ENCODE measurements around the gene EME2.

The EME2 gene

DNA sequence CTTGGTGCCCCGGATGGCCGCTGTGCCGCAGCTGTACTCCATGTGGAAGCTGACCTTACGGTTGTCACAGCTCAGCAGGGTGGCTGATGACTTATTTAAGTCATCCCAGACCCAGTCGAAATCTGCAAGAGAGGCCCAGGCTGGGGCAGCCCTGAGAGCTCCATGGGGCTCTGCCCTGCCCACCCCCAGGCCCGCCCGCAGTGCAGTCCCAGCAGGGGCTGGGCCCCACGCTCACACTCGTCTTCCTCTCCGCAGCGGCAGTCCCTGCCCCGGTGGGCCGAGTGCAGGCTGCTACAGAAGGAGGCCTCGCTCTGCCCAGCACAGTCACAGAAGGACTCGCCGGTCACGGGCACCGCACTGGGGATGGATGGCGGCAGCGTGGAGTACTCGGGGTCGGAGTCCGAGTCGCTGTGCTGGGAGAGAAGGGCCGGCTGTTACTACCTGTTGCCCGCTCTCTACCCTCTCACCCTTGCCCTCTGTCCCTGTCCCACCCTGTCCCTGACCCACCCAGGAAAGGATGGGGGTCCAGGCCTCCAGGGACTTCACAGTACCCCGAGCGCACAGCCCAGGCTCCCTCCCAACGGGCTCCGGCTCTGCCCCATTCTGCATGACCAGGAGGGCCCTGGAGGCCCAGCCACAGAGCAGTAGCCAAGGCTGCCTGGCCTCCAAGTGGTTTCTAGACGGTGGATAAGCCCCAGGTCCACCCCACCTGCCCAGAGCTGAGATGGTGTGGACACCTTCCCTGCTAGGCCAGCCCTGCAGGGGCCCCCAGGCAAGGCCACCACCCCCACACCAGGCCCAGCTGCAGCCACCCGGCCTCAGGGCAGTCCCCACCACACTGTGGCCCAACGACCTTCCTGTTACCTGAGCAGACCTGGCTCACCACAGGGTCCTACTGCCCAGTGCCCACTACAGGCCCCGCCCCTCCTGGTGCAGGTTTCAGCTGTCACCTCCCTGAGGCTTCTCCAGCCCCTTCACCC is 5.9 kb downstream of the EME2 start:
- DNase-seq = no peak

DNA sequence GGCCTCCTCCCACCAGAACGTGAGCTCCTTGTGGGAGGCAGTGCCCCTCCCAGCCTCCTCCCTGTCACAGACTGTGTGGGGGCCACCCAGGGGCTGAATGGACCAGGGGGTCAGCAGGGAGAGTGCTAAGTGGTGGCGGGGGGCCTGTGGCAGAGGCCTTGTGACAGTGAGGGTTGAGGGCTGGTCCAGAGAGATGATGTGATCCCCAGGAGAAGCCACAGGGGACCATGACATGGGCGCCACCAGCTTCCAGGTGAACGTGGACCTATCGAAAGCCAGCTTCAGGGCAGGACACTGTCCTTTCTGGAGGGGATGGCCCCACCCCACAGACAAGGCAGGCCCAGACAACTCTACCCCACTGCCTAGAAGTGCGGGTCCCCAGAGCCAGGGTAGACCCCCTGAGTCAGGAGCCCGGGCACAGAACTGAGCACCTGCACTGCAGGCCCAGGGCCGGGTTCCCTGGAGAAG is 6.7 kb downstream of the EME2 start:
- DNase-seq = no peak

DNA sequence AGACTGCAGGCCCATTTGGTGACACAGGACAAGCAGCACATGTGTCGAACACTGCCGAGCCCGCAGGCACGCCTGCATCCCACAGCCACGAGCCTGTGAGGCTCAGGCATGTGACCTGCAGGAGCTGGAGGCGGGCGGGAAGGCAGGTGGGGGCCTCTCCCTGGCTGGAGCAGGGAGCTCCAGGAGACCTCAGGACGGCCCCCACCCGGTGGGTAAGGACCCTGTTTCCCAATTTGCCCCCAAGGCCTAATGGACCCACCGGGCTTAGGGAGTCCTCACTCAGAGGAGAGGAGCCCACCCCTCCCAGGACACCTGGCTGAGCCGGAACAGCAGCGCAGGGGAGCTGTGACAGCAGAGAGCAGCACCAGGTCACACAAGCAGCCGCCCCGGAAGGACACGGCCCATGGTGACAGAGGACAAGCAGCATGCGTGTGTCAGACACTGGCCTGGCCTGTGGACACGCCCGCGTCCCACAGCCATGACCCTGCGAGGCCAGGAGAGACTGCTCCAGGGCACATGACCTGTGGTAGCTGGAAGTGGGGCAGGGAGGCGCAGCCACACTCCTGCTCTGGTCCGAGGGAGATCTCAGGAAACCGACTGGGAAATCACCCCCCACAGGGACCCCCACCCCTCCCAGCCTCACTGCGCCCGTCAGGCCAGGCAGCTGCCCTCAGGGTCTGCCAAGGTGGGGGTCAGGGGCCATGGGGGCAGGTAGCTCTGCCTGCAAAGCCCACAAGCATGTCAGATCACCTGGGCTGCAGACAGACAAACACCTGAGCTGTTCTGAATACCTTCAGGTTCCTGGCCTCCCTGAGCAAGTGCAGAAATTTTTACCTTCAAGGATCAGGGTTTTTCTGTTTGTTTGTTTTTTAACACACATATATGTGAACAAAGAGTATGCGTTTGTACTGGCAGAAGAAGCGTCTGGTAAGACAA is 7.4 kb downstream of the EME2 start:
- DNase-seq = no peak

DNA sequence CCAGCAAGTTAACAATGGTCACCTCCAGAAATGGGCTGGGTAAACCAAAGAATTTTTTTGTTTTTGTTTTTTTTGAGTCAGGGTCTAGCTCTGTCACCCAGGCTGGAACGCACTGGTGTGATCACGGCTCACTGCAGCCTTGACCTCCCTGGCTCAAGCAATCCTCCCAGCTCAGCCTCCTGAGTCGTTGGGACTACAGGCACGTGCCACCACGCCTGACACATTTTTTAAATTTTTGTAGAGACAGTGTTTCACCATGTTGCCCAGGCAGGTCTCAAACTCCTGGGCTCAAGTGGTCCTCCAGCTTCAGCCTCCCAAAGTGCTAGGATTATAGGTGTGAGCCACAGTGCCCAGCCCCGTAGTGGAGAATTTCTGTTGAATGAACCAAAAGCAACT is 8.1 kb downstream of the EME2 start:
- no peak for DNase-seq

DNA sequence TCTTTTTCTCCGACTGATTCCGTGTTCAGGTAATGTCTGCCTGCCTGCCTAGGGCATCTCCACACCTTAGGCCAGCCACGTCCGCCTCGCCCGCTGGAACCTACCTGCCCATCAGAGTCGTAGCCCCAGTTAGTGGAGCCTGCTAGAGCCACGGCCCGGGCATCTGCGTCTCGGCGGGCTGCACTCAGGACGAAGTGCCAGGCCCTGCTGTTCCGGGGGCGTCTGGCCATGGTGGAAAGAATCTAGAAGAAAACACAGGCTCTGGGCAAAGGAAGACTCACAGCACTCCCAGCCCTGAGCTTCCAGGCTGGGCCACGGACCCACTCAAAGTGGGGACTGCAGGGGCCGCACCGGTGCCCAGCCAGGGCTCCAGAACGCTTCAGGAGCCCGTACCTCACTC is 8.6 kb downstream of the EME2 start:
- DNase-seq = no peak

DNA sequence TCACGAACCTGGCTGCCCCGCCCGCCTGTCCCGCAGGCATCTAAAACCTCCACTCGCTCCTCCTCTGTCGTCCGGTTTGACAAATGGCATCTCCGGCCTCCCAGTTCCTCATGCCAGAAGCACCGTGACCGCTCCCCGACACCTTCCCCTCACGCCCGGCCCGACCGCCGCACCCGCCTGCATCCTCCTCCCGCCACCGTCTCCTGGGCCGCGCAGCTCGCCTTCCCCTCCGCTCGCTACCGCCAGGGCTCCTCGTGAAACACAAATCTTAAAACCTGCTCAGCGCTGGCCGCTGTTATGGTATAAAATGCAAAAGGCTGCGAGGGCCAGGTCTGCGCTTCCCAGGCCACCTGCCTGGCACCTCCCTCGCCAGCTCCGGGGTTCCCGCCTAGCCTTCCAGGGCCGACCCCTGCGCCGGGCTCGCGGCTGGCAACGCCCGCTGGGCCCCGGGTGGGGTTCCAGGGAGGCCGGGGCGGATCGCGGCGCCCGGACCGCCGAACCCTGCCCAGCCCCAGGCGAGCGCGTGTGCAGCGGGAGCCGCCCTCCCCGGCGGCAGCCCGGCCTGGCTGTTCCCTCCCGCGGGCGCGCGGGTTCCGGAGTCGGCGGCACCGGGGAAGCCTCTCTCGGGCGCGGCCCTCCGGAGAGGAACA is 9.3 kb downstream of the EME2 start:
- no peak for DNase-seq

DNA sequence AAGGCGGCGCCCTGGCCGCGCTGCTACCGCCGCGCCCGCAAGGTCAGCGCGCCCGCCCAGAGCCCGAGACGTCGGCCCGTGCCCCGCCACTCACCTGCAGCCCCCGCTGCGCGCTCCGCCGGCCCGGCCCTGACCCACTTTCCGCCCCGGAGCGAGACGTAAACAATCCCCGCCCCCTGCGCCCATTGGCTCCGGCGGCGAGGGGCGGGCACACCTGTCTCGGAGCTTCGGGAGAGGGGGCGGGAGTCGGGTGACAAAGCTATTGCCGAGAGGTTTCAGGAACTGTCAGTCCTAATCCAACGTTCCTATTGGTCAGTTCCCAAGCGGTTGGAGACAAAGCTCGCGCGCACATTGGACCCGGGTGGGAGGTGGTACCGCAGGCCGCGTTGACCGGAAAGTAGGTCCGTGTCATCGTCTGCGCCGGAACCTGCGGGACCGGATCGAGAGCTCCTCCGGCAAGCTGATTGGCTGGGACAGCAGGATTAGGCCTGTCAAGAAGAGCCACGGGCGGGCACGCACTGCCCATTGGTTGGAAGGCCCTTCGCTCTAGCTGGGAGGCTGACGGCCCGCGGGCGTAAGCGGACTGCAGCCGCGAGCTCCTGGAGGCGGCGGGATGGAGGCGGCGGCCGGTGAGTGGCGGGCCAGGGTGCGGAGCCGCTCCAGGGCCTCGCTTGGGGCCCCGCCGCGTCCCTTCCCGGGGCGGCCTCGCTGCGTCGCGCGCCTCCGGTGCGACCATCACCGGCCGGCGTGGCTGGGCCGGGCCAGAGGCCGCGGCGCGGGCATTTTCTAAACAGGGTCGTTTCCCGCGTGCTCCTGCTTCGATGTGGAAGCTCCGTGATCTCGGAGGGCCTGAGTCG is 10.0 kb downstream of the EME2 start, which contains the start of the genes NUBP2 and SPSB3:
NUBP2 (plus strand) TSS at position 553 of the 857 bp plus-strand sequence; CDS start at position 614, 61 bp downstream.
SPSB3 (minus strand) TSS at position 164 of the 857 bp plus-strand sequence. CDS start 1,088 bp downstream, outside the sequence.
- peak; percentile 100 for DNase-seq

DNA sequence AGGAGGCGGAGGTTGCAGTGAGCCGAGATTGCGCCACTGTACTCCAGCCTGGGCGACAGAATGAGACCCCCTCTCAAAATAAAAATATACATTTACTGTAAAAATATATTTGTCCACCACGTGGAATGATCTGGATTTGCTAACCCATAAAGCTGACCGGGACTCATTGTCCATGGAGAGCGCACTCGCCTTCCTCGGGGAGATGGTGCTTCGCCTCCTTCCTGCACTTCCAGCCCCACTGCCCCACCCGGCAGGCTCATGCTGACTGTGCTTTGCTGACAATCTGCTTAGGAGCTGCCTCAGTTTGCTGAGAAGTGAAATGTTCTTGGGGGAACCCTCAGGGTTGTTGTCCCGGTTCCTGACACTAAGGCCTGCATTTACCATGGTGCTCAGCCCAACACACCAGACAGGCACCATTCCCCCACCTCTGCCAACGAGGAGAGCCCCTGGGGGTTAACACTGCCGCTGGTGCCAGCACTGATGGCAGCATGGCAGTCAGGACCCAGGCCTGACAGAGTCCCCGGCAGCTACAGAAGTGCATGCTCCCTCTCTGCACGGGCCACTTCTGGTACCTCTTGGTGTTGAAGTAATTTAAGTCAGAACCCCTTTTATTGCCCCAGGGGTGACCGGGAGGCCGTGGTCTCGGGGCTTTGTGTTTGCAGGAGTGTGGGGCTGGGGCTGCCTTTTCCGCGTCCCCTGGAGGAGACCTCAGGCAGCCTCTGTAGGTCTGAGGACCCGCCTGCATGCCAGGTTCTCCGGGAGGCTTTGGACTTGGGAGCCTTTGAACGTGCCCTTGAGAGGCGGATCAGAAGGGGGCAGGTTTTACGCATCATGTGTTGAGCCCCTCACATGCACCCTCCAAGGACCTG is 12.6 kb downstream of the EME2 start:
- no peak for DNase-seq

DNA sequence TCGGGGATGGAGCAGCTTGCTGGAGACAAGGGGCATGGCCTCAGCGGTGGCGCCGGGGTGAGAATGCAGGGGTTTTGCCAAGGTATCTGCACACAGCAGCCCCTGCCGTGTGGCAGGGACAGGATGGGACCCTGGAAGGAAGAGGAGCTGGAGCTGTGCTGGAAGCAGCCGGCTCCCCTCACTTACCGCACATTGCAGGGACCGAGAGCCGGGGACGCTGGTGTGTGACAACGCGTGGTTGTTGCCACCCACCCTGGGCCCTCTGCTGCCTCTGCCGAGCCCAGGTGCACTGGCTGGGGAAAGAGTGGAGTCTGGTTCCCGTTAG is 13.2 kb downstream of the EME2 start:
- no peak for DNase-seq

DNA sequence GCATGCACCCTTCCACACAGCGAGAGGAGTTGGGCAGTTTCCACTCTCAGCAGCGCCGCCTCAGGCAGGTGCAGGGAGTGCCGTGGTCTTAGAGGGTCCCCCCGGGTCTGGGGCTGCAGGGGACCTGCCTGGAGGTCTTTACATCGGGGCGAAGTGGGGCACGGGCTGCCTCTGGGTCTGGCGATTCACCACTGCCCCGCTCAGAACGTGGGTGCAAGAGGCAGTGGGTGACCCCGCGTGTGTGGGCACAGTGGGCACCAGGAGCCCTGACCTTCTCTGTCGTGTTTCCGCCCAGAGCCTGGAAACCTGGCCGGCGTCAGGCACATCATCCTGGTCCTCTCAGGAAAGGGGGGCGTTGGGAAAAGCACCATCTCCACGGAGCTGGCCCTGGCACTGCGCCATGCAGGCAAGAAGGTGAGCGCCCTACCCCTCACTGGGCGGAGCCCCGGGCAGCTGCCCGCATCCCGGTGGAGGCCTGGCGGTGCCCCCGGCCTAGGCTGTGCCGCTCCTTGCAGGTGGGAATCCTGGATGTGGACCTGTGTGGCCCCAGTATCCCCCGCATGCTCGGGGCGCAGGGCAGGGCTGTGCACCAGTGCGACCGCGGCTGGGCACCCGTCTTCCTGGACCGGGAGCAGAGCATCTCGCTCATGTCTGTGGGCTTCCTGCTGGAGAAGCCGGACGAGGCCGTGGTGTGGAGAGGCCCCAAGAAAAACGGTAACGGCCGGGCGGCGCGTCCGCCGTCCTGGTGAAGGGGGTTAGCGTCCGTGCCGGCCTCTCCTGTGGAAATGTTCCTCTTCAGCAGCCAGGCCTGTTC is 13.8 kb downstream of the EME2 start:
- DNase-seq = no peak

DNA sequence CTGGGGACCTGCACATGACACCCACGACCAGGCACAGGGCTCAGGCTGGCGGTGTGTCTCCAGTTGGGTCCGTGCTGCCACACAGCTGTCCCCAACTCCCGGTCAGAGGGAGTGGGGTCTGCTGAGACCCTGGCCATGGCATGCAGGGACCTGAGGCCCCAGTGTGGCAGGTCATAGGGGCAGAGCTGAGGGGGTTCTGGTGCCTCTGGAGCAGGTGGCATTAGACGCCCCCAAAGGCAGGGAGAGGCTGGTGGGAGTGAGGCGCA is 14.4 kb downstream of the EME2 start:
- DNase-seq = no peak

DNA sequence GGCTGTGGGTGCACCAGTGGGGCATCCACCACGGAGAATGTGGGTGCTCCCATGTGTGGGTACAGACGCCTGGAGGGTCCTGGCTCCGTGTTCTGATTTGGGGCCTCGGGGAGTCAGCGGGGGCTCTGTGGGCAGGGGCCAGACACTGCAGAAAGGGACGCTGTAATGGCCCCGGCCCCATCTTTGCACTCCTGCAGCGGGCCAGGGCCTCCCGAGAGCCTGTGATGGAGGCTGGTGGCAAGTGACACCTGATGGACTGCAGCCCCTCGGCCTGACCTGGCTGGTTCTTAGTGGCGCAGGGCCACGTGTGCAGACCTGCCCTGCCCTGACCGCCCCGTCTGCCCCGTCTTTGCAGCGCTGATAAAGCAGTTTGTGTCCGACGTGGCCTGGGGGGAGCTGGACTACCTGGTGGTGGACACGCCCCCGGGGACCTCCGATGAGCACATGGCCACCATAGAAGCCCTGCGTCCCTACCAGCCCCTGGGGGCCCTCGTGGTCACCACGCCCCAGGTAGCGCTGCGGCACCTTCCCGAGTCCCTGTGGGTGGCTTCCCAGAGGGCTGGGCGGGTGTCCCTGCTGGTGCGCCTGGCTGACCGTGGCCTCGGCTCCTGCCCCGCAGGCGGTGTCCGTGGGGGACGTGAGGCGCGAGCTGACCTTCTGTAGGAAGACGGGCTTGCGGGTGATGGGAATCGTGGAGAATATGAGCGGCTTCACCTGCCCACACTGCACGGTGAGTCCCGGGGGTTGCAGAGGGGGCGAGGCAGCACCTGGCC is 14.9 kb downstream of the EME2 start:
- no peak for DNase-seq

DNA sequence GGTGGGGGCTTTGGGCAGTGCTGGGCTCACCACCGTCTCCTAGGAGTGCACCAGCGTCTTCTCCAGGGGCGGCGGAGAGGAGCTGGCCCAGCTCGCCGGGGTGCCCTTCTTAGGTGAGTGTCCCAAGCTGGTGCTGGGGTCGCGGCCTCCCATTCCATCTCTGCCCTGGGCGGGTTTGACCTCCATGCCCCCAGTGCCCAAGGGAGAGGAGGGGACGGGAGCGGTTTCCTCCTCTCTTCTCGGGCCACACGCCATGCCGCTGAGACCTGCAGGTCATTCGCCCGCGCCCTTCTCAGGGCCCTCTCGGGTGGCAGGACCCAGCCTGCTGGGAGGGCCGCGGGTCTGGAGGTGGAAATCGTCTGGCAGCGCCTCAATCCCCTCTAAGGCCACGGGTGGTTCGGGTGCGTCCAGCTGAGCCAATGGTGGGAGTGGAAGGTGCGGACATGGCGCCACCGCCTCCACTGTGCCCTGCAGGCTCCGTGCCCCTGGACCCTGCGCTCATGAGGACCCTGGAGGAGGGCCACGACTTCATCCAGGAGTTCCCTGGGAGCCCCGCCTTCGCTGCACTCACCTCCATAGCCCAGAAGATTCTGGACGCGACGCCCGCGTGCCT is 15.6 kb downstream of the EME2 start:
- DNase-seq = no peak

DNA sequence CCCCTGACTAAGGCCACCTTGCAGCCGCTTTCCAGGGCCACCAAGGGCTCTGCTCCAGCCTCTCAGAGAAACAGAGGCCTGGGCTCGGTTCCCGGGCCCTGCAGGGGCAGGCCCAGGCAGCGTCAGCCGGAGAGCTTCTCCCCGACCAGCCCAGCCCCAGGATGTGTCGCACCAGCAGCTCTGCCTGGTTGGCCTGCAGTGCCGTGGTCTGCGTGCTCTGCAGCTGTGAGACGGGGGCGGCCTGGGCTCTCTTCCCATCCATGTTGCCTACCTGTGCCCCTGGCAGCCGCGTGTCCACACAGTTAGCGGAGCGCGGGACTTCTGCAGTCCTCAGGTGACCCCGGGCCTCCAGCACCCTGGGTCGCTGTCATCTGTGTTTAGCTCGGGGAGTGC is 16.1 kb downstream of the EME2 start:
- no peak for DNase-seq

DNA sequence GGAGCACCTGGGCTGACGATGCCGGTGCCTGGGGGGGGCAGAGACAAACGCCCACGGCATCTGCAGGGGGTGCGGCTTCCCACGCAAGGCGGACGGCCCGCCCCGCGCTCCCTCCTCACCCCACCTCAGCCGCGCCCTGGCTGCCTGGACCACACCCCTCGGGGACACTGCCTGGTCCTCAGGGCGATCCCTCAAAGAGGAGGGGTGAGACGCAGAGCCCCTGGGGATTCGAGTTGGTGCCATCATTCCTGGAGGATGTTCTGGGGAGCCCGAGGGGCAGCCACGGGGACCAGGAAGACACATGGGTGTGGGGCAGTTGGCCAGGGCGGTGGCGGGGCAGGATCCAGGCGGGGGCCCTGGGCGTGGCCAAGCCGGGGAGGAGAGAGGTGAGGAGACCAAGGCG is 17.0 kb downstream of the EME2 start:
- DNase-seq = no peak

DNA sequence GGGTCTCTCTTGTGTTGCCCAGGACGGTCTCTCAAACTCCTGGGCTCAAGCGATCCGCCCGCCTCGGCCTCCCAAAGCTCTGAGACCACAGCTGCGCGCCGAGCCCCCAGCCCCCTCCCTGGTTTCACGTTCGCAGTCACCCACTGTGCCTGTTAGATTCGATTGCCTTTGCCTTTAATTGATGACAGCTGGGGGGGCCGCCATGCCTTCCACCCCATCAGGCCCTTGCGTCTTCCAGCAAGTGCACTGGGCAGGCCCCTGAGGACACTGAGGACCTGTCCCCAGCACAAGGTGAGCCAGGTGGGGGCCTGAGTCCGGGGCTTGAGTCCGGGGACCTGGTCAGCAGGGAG is 17.6 kb downstream of the EME2 start:
- DNase-seq = no peak

DNA sequence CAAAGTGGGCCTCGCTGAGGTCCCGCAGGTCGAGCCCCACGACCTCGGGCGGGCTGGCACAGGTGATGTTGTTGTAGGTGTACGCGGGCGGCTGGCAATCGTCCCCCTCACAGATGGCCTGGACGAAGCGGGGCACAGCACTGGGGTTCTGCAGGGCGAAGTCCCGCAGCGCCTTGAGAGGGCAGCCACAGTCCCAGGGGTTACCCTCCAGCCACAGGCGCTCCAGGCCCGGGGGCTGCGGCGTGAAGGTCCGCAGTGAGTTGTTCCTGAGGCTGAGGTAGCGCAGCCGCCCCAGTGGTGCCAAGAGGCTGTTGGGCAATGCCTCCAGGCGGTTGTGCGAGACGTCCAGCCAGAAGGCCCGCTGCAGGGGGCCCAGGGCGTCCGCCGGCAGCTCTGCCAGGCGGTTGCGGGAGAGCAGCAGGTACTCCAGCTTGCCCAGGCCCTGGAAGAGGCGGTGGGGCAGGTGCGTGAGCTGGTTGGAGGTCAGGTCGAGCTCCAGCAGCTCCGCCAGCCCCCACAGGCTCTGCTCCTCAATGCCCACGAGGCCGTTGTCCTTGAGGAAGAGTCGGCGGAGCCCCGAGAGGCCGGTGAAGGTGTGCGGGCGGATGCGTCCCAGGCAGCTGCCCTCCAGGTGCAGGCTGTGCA is 18.1 kb downstream of the EME2 start:
- DNase-seq = no peak

DNA sequence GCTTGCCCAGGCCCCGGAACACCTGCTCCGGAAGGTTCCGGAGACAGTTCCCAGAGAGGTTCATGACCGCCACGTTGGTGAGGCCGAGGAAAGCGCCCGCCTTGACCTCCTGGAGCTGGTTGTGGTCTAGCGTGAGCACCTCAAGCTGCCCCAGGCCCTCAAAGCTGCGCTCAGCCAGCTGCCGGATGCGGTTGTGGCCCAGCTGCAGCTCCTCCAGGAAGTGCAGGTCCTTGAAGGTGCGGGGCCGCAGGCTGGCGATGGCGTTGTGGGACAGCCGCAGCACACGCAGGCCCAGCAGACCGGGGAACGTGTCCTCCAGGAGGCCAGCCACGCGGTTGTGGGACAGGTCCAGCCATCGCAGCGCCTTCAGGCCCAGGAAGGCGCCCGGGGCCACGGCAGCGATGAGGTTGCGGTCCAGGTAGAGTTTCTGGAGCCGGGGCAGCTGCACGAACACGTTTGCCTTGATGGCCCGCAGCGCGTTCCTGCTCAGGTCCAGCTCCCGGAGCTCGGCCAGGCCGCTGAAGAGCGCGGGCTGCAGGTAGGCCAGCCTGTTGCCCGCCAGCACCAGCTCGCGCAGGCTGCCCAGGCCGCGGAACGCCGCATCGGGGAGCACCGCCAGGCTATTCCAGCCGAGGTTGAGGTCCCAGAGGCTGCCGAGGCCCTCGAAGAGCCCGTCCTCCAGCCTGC is 18.8 kb downstream of the EME2 start:
- DNase-seq = no peak
